ENCODE measurements around the gene KRT3.

DNA sequence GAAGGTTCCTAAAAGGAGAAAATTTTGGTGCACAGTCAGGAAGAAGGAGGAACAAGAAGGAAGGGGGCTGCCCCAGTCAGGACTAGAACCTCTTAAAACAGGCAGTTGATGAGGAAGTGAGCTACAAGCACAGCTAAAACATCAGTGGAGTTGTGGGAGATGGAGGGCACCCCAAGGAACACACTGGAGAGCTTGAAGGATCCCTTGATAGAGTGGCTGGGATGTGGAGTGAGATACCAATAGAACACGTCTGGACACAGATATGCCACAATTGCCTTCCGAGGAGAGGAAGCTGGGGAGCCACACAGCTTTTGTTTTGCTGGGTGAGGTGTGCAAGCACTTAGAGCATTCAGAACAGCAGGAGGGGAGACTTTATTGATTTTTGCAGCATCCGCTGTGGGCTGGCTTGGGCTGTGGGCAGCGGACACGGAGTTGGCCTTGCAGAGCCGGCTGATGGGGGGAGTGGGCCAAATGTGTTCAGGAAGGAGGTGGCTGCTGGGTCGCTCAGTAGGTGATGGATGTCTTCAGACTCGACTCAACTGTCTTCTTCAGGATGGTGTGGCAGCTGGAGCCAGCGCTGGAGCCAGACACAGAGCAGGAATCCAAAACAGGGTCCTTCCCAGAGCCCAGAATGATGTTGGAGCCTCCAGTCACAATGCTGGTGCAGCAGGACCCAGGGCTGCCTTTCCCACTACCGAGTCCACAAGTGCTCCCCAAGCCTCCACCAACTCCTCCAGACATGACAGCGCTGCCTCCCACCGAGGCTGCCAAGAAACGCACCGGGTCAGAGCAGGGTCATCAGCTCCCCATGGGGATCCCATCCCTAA, 42.9 kb upstream of the KRT3 start:
- TF ChIP-seq, protein P1, sequence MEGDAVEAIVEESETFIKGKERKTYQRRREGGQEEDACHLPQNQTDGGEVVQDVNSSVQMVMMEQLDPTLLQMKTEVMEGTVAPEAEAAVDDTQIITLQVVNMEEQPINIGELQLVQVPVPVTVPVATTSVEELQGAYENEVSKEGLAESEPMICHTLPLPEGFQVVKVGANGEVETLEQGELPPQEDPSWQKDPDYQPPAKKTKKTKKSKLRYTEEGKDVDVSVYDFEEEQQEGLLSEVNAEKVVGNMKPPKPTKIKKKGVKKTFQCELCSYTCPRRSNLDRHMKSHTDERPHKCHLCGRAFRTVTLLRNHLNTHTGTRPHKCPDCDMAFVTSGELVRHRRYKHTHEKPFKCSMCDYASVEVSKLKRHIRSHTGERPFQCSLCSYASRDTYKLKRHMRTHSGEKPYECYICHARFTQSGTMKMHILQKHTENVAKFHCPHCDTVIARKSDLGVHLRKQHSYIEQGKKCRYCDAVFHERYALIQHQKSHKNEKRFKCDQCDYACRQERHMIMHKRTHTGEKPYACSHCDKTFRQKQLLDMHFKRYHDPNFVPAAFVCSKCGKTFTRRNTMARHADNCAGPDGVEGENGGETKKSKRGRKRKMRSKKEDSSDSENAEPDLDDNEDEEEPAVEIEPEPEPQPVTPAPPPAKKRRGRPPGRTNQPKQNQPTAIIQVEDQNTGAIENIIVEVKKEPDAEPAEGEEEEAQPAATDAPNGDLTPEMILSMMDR (IDR thresholded peaks at IDR 0.05; ENCODE audit: low read depth, low read length, poor library complexity, severe bottlenecking) = no peak
- TF ChIP-seq EZH2phosphoT487 (IDR thresholded peaks at IDR 0.05; ENCODE audit: borderline replicate concordance, low read length) = no peak

All from DOHH2 (cell line).